GM19238 (cell line): ENCODE measurements around the gene GNAI3.

Experiments used
- DNase-seq: peaks from one replicate; pipeline ENCODE4 v3.0.0; 2011; ENCODE audit warnings: low spot score; ENCODE audit not compliant: insufficient read length

GNAI3 gene

DNA sequence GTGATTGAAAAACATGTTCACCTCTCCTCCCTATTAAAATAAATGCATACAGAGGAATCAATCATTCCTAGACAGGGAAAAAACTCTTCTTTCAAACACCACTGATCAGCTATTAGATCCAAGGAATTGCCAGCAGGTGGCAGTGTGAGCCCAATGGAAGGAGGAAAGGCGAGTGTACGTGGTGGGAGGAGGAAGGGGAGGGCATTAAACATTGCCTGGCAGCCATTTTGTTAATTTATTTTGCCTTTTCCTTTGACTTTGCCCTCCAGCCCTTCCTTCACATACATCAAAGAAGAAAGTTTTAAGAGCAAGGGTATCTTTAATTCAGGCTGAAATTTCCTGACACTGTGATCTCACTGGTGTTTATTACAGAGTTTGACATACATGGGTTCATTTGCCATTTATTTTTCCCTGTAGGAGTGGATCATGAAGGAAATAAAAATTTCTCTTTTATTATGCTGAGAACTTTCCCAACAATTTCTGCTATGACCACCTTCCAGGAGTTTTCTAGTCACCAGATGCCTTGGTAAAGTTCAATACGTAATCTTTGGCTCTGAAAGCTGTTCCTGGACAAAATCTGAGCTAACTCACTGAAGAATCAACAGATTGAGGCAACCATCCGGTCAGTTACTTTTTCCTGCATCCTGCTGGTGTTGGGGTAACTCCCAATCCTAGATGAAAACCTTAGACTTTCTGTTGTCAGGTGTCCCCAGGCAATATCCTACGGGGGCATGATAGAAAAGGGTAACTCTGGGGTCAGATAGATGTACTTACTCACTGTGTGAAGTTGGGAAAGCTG lies 1.9 kb upstream of the GNAI3 start:
- peak; percentile 87 for DNase-seq

DNA sequence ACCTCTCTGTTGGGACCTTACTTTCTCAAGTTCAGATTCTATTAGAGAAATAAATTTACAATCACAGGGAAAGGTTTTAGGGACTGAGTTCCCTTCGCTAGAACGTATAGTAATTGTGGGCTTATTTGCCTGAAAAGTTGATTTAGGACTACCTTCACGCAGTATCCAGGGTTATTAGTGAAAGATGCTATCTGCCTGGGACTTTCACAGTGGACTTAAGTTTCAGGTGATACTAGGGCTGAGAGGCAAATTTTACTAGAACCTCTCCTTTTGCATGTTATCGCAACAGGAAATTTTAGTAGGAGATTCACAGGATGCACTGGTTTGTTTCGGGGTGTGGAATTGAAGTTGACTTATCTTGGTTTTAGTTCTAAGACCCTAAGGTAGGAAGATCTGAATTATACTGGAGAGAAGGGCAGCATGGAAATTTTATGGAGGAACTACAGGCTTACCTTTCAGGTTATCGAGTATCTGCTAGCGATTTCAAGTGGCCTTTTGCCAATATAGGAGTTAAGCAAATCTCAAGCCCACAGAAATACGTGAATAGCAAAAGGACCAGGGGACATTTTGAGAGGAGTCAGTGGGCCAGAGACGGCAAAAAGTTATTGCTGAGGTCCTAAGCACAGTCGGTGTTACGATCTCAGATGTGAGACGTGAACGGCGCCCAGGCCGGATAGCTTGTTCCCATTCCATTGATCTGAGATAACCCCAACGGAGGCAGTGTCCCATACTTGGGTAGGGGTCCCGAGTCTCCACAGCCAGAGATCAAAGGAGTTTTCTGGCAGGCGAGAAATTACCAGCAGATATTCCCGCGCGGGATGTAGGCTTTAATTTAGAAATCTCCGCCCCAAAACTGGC lies 723 bp upstream of the GNAI3 start:
- no peak for DNase-seq

DNA sequence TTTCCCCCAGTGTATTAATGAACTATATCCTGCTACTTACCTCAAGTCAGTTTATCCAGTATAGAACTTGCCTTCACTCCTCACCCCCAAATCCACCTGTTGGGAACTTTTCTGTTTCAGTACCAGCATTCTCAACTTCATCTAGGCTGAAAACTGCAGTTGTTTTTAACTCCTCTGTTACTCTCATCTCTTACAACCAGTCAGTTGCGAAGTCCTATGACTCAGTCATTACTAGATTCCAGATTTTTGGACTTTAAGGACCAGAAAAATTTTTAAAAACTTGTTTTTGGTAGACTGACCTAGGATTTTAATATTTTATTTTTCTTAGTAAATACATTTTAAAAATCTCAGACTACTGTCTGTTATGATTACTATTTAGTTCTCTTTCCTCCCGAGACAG lies 8.1 kb downstream of the GNAI3 start:
- no peak for DNase-seq

DNA sequence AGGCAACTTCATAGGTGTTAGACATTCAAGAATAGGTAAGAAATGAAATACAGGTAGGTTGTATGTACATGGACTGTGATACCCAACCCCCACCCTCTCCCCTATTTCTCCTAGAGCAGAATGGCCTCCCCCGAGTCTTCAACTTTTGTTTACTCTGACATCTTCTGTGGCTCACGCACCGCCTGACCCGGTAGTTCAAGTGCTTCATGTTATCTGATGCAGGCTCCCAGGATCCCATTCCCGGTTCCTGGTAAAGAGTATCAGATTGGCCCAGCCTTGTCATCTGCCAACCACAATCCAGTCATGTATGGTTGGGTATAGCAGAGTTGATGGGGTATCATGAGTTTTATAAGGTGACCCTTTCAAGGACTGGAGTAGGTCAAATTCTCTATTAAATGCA lies 9.1 kb downstream of the GNAI3 start:
- DNase-seq, result no peak

DNA sequence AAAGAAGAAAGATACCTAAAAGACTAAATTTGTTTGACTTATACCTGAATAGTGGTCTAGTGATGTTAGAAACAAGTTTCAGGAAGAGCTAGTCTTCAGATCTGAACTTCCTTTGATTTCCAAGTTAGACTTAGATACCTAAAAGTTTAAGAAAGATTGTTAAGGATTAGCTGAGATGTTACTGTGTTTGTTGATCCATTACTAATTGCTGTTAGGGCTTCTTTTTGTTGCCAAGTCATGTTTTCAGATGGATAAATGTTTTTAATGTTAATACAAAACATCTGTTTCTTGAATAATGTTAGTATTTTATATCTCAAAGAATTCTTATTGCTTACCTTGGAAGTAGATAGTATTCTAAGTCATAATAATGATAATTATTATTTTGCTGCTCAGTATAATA lies 11.6 kb downstream of the GNAI3 start:
- no peak for DNase-seq

DNA sequence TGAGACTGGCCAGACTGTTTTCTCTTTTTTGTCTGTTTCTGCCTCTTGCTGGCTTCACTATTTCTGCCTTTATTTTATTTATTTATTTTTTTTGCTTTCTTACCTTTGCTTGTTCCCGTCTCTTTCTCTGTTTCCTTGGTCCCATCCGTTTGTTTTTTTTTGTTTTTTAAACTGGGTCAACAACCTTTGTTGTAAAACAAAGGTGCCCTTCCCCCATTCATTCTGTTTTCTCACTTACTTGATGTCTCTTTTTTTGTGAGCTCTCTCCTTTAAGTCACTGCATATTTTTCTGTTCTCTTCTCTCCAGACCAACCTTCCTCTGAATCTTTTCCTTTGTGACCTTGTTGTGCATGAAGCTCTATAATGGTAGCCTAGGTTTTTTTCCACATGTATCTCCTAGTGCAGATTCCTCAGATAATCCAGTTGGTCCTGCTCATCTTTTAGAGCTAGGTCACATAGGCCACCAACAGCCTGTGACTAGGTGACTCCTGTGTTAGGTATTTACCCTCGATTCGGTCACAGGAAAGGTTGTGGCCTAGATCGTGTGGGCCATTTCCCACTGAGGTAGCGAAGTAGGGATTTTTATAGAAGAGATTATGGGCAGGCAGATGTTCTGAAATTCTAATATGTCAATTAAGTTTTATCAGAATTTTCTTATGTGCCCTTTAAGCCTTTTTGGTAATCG lies 15.9 kb downstream of the GNAI3 start:
- DNase-seq, result no peak

DNA sequence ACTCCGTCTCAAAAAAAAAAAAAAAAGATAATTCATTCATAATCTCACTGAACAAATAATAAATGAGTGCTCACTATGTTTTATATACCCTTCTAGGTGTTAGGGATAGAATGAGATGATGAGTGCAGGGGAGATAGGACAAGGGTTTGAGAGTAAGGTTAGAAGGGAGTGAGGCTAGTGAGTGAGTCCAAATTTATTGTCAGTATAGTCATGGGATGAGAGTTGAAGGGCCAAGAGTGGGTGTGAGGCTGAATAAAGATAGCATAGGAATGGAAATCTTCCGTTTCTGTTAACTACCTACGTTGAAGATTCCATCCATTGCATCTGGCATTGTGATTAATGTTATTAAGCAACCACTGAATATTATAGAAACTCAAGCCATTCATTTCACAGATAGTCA lies 16.8 kb downstream of the GNAI3 start:
- no peak for DNase-seq

DNA sequence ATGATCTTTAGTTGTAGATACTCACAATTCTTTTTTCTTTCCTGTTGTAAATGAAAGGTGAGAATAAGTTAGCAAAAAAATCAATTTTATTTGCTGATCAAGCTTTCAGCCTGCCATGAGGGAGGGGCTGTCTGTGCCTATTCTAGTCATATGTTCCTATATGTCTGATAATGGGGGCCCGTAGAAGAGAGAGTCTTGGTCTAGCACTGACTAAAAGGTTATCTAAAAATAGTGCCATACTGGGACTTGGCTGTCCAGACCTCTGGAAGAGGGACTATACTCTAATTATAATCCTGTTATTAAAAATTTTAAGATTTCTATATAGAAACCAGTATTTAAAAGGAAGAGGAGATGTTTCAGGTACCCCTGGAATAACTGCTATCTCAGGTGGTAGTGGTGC lies 18.6 kb downstream of the GNAI3 start:
- DNase-seq, result no peak

DNA sequence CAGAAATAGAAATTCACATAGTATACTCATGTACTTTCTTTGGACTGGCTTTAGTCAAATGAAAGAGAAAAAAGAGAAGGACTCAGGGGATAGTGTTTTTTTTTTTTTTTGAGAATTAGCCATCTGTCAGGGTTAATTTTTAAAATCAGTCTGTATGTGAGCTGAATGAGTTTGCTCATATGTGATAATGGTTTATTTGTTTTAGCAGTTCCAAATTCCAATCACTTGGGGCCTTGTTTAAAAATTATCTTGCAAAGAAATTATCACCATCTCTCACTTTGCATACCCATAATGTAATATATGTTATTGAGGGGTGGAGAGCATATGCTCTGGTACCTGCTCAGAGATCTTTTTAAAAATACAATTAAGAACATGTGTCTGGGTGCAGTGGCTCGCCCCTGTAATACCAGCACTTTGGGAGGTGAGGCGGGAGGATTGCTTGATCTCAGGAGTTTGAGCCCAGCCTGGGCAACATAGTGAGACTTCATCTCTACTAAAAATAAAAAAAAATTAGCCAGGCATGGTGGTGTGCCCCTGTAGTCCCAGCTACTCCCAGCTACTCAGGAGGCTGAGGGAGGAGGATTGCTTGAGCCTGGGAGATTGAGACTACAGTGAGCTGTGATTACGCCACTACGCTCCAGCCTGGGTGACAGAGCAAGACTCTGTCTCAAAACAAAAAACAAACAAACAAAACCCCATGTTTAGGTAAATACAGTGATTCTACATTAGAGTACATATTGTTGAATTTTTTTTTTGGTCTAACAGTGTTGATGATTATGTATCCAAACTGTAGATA lies 19.7 kb downstream of the GNAI3 start:
- DNase-seq, result no peak

DNA sequence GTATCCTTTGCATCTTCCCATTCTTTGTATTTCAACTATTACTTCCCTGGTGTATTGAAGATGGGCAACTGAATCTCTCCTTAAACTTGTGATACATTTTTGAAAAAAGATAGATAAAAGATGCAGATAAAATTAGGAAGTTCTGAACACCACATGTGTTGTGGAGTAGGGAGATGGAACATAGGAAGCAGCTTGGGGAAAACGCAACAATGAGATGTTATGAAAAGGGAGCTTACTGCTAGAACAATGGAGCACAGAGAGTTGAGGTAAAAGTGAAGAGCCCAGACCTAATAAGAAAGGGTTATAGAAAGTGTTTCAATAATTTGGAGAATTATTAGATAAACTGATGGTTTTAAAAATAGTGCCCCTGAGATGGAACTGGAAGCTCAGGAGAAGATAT lies 20.9 kb downstream of the GNAI3 start:
- DNase-seq, result no peak

DNA sequence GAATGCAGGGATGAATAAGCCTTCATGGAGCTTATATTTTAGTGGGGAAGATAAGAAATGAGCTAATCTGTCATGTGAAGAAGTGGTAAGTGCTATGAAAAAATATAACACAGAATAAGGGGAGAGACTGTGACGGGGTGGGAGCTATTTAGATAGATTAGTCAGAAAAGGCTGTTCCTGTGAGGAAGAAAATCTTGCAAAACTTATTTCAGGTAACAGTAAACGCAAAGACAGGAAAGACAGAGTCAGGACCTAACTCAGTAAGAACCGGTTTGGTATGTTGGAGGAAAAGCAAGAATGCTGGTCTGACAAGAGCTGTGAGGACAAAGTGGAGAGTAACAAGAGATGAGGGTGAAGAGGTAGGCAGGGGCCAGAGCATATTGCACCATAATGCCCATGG lies 22.0 kb downstream of the GNAI3 start:
- DNase-seq, result no peak

DNA sequence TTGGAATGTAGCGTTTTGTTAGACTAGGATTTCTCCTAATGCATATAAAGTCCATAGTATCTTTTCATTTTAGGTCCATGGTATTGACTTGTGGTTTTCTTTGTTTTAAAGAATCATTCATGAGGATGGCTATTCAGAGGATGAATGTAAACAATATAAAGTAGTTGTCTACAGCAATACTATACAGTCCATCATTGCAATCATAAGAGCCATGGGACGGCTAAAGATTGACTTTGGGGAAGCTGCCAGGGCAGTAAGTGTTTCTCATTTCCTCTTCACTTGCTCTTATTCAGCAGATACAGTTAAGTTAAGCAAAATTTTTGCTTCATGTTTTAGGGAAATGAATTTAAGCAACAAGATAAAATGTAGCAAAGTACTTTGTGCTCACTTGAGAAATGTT lies 25.4 kb downstream of the GNAI3 start:
- DNase-seq, result no peak

DNA sequence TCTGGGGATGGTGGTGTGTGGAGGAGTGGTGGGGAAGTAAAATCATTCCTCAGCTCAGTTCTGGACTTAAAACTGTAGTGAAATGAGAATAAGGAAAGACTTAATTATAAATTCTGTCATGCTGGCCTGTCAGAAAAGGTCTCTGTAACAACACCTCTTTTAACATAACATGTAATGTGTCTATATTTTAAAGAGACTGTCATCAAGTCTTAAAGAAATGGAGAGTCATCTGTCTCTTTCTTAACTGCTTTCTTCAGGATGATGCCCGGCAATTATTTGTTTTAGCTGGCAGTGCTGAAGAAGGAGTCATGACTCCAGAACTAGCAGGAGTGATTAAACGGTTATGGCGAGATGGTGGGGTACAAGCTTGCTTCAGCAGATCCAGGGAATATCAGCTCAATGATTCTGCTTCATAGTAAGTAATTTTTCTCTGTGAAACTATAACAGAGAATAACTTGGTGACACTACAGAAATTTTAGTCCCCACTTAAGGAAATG lies 30.6 kb downstream of the GNAI3 start:
- no peak for DNase-seq

DNA sequence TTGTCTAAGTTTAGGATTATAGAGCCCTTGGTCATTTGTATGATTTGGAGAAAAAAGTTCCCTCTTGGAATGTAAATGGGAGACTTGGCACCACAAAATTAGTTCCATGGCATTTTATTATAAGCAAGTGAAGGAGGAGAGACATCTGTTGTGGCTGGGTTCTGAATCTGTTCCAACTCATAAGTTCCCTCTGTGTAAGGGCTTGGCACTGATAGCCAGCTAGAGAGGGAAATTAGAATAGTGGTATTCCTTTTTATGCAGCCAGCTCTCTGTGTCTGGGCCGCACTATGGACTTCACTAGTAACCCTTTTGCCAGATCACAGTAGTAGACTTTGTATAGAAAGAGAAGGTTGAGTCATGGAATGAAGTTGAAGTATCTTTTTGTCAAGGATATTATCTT lies 31.1 kb downstream of the GNAI3 start:
- DNase-seq, result no peak

DNA sequence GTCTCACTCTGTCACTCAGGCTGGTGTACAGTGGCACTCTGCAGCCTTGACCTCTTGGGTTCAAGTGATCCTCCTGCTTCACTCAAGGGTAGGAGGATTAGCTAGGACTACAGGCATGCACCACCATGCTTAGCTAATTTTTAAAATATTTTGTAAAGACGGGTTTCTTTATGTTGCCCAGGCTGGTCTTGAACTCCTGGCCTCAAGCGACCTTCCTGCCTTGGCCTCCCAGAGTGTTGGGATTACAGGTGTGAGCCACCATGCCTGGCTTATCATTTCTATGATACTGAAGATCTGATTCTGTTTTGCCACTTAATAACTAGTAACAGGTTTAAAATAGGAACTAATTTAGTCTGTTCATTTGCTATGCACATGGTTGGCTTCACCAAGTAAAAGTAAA lies 33.6 kb downstream of the GNAI3 start:
- DNase-seq, result no peak

DNA sequence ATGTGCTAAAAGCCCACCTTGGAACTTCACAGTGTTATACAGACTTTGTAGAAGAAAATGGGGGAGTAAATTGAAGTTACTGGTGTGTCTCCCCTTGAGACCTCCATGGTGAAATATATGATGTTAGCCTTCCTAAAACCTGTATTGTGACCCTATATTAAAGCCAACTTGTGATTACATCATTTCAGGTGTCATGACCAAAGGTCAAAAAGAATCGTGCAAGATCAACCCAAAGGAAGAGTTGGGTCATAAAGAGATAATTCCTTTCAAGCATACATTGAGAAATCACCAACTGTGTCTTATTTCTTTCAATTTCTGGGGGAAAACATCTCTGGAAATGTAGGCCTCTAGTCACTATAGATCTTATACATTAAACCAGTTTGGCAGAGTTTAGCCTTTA lies 36.4 kb downstream of the GNAI3 start:
- no peak for DNase-seq

DNA sequence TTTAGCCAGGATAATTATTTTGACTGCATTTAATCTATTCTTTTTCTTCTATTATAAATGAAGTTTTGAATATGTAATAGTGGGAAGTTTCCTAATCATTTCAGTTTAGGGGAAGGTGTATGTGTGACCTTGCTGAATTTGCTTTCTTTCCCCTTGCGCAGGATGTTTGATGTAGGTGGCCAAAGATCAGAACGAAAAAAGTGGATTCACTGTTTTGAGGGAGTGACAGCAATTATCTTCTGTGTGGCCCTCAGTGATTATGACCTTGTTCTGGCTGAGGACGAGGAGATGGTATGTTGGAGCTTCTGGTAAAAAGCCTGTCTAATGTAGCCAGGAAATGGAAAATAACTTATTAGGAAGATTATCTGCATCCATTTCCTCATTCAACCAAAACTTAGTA lies 37.6 kb downstream of the GNAI3 start:
- no peak for DNase-seq

DNA sequence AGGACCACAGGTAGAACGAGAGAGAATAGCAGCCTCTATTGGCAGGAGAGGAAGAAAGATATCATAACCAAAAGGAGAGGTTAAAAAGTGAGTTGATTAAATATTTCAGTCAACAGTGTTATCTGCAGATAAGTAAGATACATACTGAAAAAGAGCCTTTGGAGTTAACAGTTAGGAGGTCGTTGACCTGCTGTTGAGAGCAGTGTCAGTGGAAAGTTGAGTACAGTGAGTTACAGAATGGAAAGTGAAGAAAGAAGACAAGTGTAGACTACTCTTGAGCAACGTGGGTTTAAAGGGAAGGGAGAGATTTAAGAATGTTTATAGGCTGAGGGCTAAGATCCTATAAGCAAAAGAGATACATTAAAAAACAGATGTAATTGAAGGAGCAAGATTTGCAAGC lies 40.8 kb downstream of the GNAI3 start:
- DNase-seq, result no peak

DNA sequence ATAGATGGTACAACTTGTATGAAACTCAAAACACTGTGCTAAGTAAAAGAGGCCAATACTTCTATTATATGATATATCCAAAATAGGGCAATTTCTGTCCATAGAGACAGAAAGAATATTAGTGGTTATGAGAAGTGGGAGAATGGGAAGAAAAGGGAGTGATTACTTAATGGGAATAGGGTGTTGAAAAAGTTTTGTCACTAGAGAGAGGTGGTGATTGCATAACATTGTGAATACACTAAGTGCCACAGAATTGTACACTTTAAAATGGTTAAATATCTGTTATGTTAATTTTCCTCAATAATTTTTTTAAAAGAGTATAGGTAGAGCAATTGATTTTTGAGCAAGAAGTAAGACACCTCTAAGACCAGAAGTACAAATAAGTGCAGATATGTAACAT lies 41.3 kb downstream of the GNAI3 start:
- DNase-seq, result no peak

DNA sequence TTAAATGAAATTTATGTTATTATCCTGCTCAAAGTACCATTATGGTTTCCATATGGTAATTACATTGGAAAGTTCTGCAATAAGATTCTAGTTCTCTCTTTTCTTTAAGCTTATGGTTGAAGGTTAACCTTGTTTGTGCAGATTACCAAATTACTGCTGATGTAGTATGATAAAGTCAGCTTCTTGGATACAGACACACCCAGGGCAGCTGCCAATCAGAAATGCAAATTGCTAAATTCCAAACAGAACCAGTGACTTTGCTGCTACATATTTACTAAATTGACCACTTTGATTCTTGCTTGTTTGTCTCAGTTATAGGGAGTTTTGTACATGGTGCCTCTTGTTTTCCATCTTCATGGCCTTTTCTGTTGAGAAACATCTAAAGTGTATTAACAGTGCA lies 44.5 kb downstream of the GNAI3 start:
- no peak for DNase-seq

DNA sequence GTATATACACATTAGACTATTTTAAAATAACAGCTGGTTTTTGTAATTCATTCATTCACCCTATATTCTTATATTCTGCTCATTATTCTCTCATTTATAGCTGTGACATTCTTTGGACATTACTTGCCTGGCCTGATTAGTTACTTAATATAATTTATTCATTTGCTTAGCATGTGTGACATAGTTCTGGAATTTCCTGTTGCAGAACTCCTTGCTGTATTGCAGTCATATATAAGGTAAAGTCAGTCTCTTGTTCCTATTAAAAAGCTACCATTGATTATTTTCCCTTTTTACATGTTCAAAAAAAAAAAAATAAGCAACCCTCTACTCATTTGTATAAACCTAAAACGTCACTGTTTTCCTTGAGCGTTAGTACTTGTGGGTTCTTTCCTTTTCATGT lies 47.1 kb downstream of the GNAI3 start:
- no peak for DNase-seq
